ENCODE data around the gene CEP72. TPM values are rescaled to one million over a fixed set of nuclear protein-coding genes. Genes with fewer than 3 reads are reported as not detected.
"Not testable (repeated sequence)": the region's sequence is repeated elsewhere in the genome, so short reads cannot be mapped to it uniquely, and the experiment has no call there.

Gene CEP72
- total RNA-seq, 1 donor from 2014 or later, result 7.7 TPM

DNA sequence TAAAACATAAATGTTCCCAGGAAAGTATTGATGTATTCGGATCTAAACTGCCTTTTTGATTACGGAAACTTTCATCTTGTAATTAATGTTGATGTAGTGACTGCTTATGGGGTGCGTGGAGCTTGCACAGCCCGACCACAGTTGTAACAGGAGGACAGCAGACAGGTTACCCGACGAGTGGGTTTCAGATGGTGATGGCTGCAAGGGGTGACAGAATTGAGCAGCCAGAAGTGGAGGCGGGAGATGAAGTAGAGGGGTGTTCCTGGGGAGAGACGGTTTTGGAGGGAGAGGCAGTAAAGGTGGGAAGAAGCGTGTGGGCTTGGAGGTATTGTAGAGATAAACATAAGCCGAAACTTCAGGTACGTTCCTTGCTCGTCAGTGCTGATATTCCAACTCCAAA lies 5.8 kb downstream of the CEP72 start:
- DNase-seq, result no peak

- no peak for DNase-seq
Observed at GRCh38 chr5:618450-618849, 6.3 kb downstream of the CEP72 start.

GRCh38 chr5:619444-619843 lies 7.3 kb downstream of the CEP72 start:
- no peak for DNase-seq

GRCh38 chr5:620152-620551 lies 8.0 kb downstream of the CEP72 start:
- no peak for DNase-seq

GRCh38 chr5:620586-621180 lies 8.5 kb downstream of the CEP72 start:
- DNase-seq, result no peak

GRCh38 chr5:621341-621761 lies 9.2 kb downstream of the CEP72 start:
- no peak for DNase-seq

DNA sequence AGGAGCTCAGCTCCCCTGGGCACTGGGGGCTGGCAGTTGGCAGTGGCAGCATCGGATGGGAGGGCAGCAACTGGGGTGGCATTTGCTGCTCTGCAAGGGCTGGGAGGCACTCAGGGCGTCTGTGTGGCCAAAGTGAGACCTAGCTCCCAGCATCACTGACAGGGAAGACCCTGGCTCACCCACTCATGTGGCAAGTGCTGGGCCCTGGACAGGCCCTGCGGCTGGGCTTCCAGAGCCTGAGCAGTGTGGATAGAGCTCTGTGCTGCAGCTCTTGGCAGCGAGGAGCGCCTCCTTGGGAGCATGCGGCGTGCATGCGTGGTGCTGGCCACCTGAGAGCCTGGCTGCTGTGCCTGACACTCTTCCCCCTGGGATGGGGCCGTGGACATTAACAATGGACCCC lies 10.2 kb downstream of the CEP72 start:
- DNase-seq, result no peak

- no peak for DNase-seq
Observed at GRCh38 chr5:622946-623522, 10.9 kb downstream of the CEP72 start.

DNA sequence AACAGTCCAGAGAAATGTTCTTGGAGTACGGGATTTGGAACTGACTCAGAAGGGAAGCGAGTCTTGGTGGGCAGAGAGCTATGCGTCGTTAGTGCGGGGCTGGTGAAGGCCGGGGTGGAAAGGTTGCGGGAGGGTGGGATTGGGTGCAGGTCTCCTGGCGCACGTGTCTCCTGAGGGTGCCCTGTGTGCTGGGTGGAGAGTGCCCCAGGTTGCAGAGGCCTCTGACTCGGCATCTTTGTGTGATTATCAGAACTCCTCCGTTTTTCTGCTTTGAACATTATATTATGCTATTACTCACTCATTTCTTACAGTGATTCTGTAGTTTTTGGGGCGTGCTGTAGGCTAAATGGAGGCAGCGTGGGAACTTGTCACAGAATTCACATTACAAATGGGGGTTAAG lies 11.4 kb downstream of the CEP72 start:
- no peak for DNase-seq

DNA sequence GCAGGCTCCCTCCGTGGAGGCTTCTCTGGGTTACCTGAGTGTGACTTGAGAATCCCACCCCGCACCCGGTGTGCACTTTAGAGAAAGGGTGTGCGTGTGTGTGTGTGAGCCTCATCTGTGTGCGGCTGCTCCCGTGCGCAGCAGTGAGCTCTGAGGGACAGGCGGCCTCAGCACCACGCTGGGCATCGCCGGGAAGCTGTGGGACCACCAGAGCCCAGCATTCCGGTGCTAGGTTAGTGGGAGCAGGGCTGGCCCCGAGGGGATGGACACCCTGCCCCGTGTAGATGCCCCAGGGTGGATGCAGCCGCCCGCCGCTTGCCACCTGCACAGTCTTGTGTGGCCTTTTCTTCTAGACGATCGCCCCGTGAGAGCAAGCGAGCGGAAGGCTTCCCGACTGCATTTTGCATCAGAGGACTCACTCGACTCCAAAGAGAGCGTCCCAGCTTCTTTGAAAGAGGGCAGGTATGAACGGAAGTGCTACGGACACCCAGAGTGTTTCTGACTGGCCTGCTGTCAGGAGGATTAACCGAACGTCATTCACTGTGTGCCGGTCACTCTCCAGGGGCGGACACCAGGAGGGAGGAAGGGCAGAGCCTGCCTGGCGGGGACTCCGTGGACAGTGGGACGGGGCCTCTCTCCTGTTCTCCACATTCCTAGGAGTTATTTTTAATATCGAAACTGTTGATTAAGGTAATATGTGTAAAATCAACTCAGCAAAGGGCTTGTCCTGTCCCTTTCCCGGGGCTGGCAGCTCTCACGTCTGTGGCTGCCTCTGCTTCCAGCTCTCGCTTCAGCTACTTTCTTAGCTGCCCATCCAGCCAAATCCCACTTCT lies 12.2 kb downstream of the CEP72 start:
- no peak for DNase-seq

- DNase-seq, result no peak
Observed at GRCh38 chr5:624951-625230, 12.8 kb downstream of the CEP72 start.

DNA sequence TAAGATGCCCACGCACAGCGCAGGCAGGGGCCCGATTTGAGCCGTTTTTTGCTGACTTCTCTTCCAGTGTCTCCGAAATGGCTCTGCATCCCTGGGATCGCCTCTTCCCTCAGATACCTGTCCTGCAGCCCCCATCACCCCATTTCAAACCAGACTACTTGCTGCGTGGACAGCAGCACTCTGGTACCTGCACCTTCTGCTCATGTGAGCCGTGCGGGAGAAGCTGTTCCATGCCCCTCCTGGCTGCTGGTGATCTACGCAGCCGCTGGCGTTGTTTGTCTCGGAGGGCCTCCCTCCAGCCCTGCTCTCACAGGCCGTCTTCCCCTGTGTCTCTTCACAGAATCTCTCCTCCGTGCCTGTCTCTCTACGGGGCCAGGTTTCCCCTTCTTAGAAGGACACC lies 13.4 kb downstream of the CEP72 start:
- DNase-seq, result no peak

- no peak for DNase-seq
Observed at GRCh38 chr5:626850-627249, 14.7 kb downstream of the CEP72 start.

- DNase-seq, result no peak
Observed at GRCh38 chr5:627840-628239, 15.7 kb downstream of the CEP72 start.

DNA sequence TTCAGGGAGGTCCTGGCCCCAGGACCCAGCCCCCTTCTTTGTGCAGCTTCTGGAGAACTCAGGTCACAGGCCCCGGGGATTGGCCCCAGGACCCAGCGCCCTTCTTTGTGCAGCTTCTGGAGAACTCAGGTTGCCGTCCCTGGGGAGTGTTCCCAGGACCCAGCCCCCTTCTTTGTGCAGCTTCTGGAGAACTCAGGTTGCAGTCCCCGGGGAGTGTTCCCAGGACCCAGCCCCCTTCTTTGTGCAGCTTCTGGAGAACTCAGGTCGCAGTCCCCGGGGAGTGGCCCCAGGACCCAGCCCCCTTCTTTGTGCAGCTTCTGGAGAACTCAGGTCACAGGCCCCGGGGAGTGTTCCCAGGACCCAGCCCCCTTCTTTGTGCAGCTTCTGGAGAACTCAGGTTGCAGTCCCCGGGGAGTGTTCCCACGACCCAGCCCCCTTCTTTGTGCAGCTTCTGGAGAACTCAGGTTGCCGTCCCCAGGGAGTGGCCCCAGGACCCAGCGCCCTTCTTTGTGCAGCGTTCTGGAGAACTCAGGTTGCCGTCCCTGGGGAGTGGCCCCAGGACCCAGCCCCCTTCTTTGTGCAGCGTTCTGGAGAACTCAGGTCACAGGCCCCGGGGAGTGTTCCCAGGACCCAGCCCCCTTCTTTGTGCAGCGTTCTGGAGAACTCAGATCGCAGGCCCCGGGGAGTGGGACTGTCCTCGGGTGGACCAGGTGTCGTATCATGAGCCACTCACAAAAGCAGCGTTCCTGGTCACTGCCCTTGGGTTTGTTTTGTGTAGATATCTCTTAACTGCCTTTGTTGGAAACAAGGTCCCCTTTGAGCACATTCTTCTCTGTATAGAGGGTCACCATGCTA lies 16.4 kb downstream of the CEP72 start:
- DNase-seq, result not testable (repeated sequence)

DNA sequence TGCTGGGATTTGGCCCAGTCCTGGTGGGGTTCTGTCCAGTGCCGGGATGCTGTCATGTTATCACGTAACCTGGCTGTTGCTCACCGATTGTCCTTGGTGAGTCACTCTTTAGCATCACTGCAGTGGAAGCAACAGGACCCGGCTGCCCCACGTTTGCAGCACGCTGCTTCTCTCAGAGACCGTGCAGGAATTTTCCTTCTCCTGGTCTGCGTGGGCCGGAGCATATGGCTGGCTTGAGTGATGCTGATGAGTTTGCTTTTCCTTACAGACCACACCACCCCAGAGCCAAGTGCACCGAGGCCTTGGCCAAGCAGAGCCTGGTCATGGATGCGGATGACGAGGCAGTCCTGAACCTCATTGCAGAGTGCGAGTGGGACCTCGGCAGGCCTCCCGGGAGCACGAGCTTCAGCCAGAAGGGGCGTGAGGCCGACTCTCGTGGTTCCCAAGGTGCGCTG lies 21.4 kb downstream of the CEP72 start:
- DNase-seq, result no peak

DNA sequence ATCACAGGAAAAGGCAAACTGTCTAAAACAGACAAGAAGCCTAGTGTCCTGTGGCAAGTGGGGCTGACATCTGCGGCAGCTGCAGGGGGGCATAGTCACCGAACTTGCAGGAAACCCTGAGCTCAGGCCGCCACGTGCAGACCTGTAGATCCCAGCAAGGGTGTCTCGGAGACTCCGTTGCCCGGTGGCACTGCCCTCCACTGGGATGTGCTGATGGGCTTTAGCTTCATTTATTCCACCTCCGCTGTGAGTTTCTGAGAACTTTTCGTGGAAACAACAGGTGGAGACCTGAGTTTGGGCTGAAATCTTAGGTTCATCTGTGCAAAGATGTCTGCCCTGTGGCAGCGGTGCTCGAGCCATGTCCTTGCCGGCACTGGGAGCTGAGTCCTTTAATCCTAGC lies 22.1 kb downstream of the CEP72 start:
- no peak for DNase-seq

- DNase-seq, result no peak
Observed at GRCh38 chr5:635306-636055, 23.3 kb downstream of the CEP72 start.

DNA sequence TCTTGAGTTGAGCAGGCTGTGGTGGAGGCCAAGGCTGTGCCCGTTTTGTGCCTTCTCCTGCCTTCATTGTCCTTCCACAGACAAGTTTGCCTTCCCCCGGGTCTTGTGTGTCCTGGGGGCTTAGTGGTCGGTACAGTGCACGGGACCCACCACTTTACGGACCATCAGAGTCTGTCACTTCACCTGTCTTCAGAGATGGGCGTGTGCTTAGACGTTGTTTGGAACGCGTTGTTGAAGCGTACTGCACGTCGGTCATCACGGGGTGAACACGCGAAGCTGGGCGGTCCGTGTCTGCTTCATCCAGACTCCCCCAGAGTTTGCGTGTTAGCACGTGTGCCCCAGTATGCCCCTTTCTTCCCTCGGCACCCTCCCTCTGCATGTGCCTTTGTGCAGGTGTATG lies 24.8 kb downstream of the CEP72 start:
- no peak for DNase-seq

- no peak for DNase-seq
Observed at GRCh38 chr5:637581-638450, 25.7 kb downstream of the CEP72 start.

All from tongue (tissue), 2 donors.